Kidney glomerular epithelial cell (primary cell): ENCODE data around the gene KIAA0232.
"Not testable (repeated sequence)": the region's sequence is repeated elsewhere in the genome, so short reads cannot be mapped to it uniquely, and the experiment has no call there.

ENCODE experiments used
- DNase-seq: peaks from one replicate; lab custom pipeline; 2025; lab: John Stamatoyannopoulos, UW

The KIAA0232 gene

DNA sequence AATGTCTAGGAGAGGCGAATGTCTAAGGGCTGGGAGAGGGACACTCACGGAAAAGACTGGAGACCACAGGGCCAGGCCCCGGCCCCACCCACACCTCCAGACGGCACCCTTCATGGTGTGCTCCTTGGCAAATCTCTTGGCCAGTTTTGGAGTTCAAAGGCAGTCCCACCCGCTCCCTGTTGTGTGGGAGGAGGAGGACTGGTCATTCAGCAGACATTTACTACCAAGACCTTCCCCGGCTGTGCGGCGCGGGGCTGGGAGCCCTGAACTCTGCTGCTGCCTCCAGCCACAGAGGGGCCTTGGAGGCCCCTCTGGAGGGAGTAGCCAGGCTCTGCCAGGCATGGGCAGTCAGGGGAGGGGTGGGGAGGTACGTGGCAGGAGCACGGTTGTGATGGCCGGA is 118.4 kb downstream of the KIAA0232 start:
- DNase-seq: no peak

DNA sequence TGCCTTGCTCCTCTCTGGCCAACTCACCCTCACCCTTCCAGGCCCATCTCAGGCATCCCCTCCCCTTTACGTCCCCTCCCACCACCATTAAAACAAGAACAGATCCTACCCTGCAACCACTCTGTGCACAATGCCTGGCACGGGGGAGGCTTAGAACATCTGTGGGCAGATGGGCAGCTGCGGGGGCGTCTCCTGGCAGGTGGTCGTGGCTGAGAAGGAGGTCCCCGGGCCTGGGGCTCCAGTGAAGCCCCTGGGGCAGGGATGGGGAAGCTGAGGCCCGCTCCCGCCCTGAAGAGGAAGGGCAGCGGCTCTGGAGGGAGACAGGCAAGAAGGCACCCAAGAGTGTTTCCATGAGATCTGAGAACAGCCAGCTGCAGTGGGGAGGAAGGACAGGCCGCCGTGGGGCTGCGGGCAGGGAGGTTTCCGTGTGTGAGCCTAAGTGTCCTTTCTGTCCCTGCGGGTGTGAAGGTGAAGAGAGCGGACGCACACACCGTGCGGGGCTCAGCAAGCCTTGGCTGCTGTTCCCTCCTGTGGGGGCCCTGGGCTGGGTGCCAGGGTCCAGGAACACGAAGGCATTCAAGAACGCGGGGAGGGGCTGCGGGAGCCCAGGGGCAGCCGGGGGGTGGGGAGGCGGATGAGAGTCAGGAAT is 119.3 kb downstream of the KIAA0232 start:
- DNase-seq: no peak

DNA sequence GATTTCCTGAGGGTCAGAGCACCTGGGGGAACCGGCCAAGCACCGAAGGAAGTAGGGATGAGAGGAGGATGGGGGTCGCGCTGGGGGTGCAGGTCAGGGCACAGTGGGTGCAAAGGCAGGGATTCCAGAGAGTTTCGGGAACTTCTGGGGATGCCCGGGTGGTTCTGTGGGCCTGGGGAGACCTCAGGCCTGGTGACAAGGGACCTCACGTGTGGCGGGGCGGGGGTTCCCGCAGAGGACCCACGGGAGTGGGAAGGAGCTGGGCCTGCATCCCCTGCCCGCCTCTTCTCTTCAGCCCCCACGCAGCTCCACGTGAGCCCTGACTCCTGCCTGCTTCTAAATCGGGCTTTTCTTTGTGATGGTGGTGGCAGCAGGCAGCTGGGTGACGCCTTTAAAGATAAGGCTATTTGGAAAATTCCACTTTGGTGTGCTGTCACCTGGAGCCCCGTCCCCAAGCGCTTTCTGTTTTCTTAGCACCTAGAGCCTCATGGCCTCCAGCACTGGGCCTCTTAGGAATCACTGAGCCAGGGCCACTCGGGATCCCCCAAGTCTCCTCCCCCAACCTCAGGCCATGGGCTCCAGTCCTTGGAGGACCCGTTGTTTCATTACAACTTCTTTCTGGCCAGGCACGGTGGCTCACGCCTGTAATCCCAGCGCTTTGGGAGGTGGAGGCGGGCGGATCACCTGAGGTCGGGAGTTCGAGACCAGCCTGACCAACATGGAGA is 120.0 kb downstream of the KIAA0232 start:
- DNase-seq: no peak

DNA sequence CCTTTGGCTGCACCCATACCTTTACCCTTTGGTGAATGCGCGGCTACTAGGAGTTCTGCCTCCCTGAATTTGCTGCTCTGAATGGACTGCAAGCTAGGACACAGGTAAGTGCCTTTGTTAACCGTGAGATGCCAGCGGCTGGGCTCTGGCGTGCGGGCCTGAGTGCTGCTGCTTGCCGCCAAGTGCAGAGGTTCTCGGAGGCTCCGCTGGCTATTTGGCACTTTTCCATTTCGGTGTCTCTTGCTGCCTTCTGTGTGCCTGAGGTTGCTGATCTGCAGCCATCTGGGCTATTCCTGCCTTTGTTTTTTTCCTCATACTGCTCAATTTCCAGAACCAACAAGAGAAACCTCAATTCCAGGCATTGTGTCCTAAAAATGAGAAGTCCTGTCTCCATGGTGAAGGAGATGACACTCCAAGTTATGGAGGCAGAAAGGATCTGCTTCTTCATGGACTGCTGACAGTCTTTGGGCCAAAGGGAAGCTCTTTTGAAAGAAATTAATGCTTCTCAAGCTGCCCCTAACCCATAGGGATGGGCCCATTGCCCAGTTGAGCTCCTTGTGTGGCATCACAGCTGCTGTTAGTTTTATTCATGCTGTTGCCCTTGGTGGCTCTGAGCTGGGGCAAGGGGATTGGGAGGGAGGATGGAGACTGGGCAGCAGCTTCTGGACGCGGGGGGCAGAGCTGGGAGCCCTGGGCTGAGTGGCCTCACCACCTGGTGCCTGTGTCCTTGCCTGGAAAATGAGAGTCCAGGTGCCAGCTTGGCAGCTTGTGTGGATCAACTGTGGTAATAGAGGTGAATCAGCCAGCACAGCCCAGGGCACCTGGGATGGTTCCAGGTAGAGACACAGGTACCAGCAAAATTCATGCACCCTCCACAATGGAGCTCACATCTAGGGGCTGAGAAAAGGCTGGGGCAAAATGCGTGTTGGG is 123.3 kb downstream of the KIAA0232 start:
- no peak for DNase-seq

DNA sequence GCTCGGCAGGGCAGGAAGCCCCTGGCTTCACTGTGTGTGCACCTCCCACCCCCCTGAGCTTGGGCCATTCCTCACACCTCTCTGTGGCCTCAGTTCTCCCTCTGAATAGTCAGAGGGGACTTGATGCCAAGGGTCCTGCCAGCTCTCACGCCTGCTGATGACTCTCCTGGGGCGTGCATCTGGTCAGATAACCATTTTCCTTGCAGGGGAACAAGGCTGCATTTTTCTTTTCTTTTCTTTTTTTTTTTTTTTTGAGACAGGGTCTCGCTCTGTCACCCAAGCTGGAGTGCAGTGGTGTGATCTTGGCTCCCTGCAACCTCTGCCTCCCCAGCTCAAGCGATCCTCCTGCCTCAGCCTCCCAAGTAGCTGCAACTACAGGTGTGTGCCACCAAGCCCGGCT is 124.0 kb downstream of the KIAA0232 start:
- not testable (repeated sequence) for DNase-seq

DNA sequence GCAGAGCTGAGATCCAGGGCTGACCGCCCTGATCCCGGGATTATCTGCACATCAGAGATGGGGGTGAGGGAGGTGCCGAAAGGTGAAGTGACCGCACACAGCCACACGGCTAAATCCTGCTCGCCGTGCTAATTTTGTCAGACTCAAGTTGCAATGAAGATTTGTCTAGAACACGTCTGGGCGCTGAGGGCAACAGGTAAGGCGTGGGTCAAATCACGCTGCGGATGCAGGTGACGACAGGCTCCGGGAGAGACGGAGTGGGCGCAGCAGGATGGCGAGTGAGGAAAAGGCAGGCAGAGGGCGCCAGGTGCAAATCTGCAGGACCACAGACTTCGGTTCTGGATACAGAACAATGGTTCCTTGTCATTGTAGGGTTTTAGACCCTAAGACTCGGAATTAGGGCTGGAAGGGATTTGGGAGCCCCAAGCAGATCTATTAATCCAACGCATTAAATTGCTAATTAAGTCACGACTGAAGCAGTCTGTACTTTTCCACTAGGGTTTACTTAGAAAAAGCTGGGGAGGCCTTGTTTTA is 125.2 kb downstream of the KIAA0232 start:
- DNase-seq: no peak

DNA sequence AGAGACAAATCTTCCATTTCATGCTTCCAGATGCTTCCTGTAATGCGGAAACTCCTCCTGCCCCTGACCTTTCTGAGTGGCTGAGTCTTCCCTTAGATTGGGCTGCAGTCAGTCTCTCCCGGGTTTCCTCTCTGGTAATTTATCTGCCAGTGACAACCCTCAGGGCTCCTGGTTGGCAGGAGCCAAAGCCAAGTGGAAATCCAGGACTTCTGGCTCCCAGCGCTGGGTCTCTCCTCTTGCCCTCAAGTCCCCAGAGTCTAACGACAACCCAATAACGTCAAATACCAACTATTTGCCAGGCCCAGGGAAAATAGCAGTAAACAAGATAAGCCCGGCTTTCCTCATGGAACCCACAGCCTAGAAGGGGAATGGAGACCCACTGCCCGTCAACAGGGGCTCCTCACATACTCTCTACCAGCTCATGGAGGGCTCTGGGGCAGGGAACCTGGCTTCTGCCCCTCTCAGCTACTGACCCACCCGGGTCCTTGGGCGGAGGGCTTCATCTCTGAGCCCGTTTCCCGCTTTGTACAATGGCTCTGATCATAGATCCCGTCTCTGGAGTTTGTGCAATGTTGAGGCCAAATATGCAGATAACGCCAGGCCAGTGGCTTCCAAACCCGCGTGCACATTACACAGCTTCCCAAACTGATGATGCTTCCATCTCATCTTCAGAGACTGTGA is 126.0 kb downstream of the KIAA0232 start:
- DNase-seq: no peak

DNA sequence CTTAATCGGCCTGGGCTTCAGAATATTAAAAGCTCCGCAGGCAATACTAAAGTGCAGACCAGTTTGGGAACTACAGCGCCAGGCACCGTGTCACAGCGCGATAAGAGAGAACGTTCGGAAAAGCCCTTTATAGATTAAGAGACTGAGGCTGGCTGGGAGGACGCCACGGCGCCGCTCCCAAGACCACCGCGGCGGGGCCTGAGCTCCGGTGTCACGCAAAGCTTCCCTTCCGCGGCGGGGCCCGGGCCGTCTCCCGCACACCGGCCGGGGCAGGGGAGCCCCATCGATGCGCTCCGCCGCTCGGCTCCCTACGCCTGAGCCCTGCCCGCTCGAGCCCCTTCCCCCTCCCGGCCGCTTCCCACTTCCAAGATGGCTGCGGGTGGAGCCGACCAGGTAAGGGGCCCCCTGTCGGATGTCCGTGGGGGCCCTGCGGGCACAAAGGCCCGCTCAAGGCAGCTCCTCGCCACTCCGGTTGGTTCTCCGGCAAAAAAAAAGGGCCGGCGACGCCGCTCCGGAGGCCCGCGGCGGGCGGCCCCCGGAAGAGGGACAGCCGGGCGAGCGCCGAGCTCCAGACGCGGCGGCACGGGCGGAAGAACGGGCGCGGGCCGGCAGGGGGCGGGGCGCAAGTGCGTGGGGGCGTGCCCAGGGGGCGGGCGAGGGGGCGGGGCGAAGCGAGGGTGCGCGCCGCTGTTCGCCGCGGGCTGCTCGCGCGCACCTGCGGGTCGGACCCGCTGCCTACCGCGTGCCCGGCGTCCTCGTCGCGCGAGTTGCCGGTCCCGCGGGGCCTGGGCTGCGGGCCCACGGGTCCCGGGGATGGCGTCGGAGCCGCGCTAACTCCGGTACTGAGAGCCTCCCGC is 126.8 kb downstream of the KIAA0232 start, which contains the start of gene TBC1D14:
Gene TBC1D14 (plus strand): TSS at position 714 of the 857 bp plus-strand sequence. CDS start 13,564 bp downstream, outside the sequence.
- DNase-seq: peak; percentile 77

DNA sequence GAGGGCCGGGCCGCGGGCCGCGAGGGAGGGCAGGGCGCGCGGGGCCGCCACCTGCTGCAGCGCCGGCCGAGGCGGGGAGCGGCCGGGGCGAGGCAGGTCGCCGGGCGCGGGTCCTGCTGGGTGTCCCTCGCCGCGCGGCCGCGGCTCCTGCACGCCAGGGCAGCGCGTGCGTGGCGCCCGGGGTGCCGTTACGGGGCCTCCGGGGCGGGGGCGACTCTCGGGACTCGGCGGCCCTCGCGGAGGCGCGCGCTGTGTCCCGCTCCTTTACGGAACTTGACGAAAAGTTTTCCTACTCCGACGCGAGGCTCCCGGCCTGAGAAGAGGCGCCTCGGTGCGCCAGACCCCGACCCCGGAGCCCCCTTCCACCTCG is 127.4 kb downstream of the KIAA0232 start:
- no peak for DNase-seq

DNA sequence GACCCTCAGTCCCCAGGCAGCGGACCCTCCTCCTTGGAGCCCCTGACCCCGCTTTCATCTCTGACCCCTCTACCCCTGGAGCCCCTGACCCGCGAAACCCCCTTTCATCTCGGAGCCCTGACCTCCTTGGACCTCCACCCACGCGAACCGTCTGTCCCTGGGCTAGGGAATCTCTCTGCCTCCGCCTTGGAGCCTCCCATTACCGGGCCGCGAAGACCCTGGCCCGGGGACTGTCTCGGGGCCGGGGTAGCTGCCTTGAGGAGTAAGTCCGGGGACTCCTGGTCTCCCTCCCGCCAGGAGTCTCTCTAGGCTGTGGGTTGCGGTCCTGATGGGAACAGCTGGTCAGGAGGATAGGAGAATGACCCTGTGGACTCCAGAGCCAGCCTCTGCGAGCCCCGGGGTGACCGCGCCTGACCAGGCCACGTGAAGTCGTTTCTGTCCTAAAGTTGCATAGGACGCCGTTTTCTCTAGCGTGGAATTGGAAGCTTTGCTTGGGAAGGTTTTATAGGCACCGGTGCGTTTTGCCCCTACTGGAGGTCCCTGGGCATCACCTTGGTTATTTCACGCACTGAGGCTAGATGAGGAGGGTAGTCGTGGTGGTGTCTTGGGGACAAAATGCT is 127.9 kb downstream of the KIAA0232 start:
- DNase-seq: peak; percentile 6

DNA sequence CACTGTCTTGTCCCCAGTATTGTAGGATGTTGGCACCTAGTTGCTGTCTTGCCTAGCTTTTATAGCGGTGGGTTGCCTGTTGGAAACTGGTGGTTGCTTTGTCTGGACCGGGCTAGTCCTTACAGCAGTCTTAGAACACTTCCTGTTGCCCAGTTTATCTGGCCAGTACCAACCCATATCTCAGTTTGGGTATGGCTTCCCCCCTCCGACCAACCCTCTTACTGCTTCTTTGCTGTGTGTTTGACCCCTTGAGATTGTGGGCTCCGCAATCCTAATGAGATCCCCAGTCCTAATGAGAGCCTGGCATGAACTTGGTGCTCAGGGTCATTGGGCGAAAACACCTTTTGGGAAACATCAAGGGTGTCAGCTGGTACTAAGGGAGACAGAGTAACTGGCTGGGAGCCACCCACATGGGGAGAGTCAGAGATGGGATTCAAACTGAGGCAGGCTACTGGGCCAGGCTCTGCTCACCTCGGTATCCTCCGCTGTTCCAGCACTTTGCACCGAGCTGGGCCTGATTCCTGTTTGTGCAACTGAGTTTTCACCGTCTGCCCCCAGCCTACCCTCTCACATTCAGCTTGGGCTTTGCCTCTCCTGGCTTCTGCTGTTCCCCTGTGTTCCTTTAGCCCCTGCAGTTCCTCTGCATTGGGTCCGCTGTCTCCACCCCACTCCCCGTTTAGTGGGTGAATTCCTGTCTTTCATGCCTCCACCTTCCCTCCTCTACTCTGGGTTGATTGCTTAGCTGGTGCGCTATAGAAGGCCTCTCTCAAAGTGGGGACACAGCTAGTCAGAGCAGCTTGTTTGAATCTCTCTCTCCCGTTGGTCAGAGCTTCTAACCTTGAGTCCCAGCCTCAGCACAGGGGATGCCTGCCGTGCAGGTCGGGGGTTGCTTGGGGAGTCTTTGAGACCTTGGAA is 128.7 kb downstream of the KIAA0232 start:
- DNase-seq: no peak

DNA sequence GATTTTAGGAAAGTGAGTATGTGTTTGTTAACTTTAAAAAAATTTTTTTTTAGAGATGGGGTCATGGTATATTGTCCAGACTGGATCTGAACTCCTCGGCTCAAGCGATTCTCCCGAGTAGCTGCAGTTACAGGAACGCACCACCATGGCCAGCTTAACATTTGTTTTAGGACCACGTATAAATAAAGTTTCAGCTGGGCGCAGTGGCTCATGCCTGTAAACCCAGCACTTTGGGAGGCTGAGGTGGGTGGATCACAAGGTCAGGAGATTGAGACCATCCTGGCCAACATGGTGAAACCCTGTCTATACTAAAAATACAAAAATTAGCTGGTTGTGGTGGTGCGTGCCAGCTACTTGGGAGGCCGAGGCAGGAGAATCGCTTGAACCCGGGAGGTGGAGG is 129.4 kb downstream of the KIAA0232 start:
- DNase-seq: not testable (repeated sequence)

DNA sequence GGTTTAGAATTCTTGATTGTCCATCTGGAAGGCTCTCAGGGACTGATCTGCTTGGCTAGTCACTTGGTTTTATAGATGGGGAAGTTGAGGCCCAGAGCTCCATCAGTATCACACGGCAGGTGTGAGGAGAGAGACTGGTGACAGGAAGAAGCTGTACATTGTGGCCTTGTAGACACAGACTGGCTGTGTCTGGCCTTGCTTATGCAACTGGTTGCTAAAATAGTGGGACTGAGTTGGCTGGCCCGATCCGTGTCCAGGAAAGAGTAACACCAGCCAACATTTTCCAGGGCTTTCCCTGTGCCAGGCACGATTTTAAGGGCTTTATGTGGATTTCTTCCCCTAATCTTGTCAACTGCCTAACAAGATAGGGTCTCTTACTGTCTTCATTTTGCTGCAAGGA is 129.9 kb downstream of the KIAA0232 start:
- DNase-seq: no peak

DNA sequence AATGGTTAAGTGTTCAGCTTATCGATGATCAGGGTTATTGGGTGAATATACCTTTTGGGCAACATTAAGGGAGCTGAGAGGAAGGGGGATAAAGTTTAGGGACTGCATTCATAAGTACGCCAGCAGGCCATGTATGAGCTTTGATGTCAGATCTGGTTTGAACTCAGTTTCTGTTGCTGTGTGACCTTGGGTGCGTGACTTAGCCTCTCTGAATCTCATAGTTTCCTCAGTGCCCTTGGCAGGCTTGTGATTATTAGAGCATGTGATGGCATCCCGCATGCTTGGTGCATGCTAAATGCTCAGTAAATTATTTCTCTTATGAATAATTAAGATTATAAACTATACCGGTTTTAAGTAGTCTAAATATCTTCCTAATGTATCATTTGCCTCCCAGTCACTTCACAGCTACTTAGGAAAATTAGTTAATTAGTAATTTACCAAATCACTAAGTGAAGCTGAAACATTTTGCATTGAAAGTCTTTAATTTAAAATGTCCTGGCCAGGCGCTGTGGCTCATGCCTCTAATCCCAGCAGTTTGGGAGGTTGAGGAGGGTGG is 130.9 kb downstream of the KIAA0232 start:
- DNase-seq: no peak

DNA sequence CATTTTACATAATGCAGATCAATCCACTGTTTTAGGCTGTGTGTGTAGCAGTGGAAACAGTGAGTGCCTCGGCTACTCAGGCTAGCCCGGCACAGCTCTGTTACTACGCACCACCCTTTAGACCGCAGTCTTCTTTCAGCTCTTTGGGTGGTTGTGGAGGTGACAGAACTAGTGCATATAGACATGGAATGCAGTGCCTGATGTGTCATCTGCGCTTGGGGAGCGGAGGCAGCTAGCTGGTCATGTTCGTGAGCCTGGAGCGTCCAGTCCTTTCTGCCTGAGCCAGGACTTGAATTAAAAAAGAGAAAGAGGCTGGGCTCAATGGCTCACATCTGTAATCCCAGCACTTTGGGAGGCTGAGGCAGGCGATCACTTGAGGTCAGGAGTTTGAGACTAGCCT is 131.9 kb downstream of the KIAA0232 start:
- DNase-seq: no peak

DNA sequence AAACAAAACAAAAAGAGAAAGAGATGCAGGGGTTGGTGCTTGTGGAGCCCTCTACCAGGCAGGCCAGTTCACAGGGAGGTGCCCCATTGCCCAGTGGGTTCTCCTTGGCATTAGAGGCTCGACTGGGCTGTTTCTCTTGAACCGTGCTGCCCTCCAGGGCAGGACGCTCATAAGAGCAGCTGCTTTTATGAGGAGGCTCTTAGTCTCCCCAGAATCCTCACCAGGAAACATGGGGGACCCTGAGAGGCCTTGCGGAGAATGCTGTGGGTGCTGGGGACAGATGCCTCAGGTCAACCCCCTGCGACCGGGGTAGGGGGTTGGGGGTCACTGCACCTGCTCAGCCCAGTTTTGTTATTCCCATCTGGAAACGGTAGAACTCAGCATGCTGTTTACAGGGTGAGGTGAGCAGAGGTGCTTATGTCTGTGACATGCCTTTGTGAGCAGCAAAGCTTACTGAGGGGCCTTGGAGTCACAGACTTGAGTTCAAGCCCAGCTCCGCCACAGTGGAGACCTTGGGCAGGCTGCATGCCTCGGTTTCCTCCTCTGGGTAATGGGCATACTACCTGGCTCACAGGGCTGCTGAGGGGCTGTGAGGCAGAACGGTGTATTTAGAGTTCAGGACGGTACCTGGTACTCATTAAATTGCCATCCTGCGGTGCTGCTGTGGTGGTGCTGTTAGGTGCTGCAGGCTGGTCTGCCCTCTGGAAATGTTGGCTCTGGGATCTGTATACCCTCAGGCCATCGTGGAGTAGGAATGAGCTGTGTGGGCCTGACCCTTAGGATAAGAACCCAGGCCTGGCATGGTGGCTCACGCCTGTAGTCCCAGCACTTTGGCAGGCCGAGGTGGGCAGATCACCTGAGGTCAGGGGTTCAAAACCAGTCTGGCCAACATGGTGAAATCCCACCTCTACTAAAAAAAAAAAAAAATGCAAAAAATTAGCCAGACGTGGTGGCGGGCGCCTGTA is 132.8 kb downstream of the KIAA0232 start:
- DNase-seq: no peak

DNA sequence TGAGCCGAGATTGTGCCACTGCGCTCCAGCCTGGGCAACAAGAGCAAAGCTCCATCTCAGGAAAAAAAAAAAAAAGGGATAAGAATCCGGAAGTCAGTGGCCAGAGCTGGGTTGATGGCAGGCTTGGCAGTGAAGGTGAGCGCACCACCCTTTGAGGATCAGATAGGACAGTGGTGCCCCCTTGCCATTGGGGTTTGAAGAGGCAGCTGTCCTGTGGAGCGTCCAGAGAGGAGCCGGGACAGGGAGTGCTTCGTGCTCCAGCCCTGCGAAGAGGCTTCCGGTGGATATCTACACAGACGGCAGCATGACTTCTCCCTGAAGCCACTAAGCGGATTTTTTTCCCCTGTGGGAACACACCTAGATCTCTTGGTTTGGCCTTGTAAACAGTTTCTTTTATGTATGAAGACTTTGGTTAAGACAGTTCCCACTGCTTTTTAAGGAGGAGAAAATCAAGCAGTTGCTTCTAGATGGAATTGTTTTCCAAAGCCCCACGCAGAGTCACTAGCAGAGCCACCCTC is 133.6 kb downstream of the KIAA0232 start:
- DNase-seq: no peak
